GM12878 (cell line): ENCODE results near the gene CNTN2. TPM values are rescaled to one million over a fixed set of nuclear protein-coding genes. Genes with fewer than 3 reads are reported as not detected.

ENCODE experiments used
- ATAC-seq: fragments of 200-7000 bp; cut with Tn5 transposase; 3 replicates; pipeline ENCODE4 v1.9.1; 2020; ENCODE audit warnings: mild to moderate bottlenecking, moderate library complexity
- BruUV-seq: library from RNA; stranded (reverse); fragments of 400-500 nt; replicated peaks from 2 replicates; lab custom pipeline; 2021; lab: Mats Ljungman, UMichigan
- CTCF ChIA-PET: fragments of 300-600 bp; sonication (Branson Sonifier 250); formaldehyde crosslinking; extraction: SDS; loops from one replicate; lab custom pipeline; 2021; ENCODE audit warnings: inconsistent platforms; lab: Yijun Ruan, JAX
- POLR2A ChIA-PET: fragments of 350-600 bp; formaldehyde crosslinking; extraction: SDS; loops from one replicate; lab custom pipeline; 2021; ENCODE audit warnings: inconsistent platforms; lab: Charles Lee
- RAD21 ChIA-PET: fragments of 300-600 bp; sonication (Branson Sonifier 250); formaldehyde crosslinking; loops from one replicate; lab custom pipeline; 2023; ENCODE audit warnings: antibody characterized with exemption; ENCODE audit not compliant: unreplicated experiment; lab: Charles Lee
- SMC1A ChIA-PET: fragments of 300-600 bp; sonication (Branson Sonifier 250); formaldehyde crosslinking; loops from one replicate; lab custom pipeline; 2023; ENCODE audit not compliant: unreplicated experiment, uncharacterized antibody; lab: Charles Lee
- DNase-seq: peaks from one replicate; pipeline ENCODE4 v3.0.0-alpha.2; 2011; ENCODE audit warnings: low read depth, low spot score
- FAIRE-seq: peaks from 3 replicates; lab custom pipeline; 2011; peaks lifted over from hg19 to GRCh38; lab: Jason Lieb, UNC
- H2AFZ ChIP-seq: 2 replicates; pipeline ENCODE4 v1.6.0; 2011; ENCODE audit warnings: low read depth, low read length, control low read depth; ENCODE audit not compliant: control insufficient read depth
- H3K27ac ChIP-seq: 2 replicates; pipeline ENCODE4 v1.5.1; 2011; ENCODE audit warnings: control low read depth; ENCODE audit not compliant: control insufficient read depth, insufficient read depth
- H3K27me3 ChIP-seq, 2 experiments: replicated peaks in 1 of 2; 2 replicates each; pipeline versions ENCODE4 v1.6.0 to v1.6.1; 2011; ENCODE audit warnings: low read length in 1 of 2; ENCODE audit not compliant: control insufficient read depth in 2 of 2, insufficient read depth in 2 of 2
- H3K36me3 ChIP-seq, 2 experiments: 2 replicates each; pipeline ENCODE4 v1.5.1; 2011; ENCODE audit warnings: low read length in 1 of 2; ENCODE audit not compliant: control insufficient read depth in 2 of 2, insufficient read depth in 2 of 2
- H3K4me1 ChIP-seq: 2 replicates; pipeline ENCODE4 v1.6.1; 2011; ENCODE audit warnings: mild to moderate bottlenecking, low read length, moderate library complexity, mixed read lengths; ENCODE audit not compliant: control insufficient read depth, insufficient read depth
- H3K4me2 ChIP-seq: 2 replicates; pipeline ENCODE4 v1.6.0; 2011; ENCODE audit warnings: control low read depth; ENCODE audit not compliant: control insufficient read depth, insufficient read depth
- H3K4me3 ChIP-seq: fragments of 200-600 bp; sonication (generic); 2 replicates; pipeline ENCODE4 v1.5.1; 2016
- H3K79me2 ChIP-seq: 2 replicates; pipeline ENCODE4 v1.6.0; 2011; ENCODE audit warnings: low read length; ENCODE audit not compliant: control insufficient read depth, insufficient read depth
- H3K9ac ChIP-seq: 2 replicates; pipeline ENCODE4 v1.8.0; 2011; ENCODE audit warnings: low read length, control low read depth, mixed read lengths; ENCODE audit not compliant: control insufficient read depth, insufficient read depth
- H3K9me3 ChIP-seq: replicated peaks from 3 replicates; pipeline ENCODE4 v1.5.1; 2011; ENCODE audit warnings: mild to moderate bottlenecking, low read length; ENCODE audit not compliant: control insufficient read depth, insufficient read depth
- H4K20me1 ChIP-seq: 2 replicates; pipeline ENCODE4 v1.6.0; 2011; ENCODE audit not compliant: control insufficient read depth, insufficient read depth
- ATF7 ChIP-seq: fragments of 450-650 bp; IDR thresholded peaks from 2 replicates; pipeline ENCODE4 v1.6.1; 2016; ENCODE audit warnings: low read depth, mild to moderate bottlenecking
- DPF2 ChIP-seq: fragments of 450-650 bp; IDR thresholded peaks from 2 replicates; pipeline ENCODE4 v1.6.1; 2017; ENCODE audit warnings: mild to moderate bottlenecking
- EGR1 ChIP-seq, 2 experiments: IDR thresholded peaks; 1 replicate in 1 of 2; 2 replicates in 1 of 2; pipeline ENCODE4 v1.6.1; 2011 to 2012; ENCODE audit warnings: low read depth in 2 of 2, low read length in 2 of 2, borderline replicate concordance in 1 of 2, mild to moderate bottlenecking in 1 of 2, moderate library complexity in 1 of 2
- IRF4 ChIP-seq: IDR thresholded peaks from 2 replicates; pipeline ENCODE4 v1.6.1; 2011; ENCODE audit warnings: low read depth, low read length
- LARP7 ChIP-seq: fragments of 450-650 bp; IDR thresholded peaks from 2 replicates; pipeline ENCODE4 v1.6.1; 2017; ENCODE audit warnings: mild to moderate bottlenecking
- MEF2A ChIP-seq: IDR thresholded peaks from 2 replicates; pipeline ENCODE4 v1.6.1; 2011; ENCODE audit warnings: low read depth, mild to moderate bottlenecking, low read length, moderate library complexity; ENCODE audit not compliant: insufficient read depth
- SMAD5 ChIP-seq: IDR thresholded peaks from 2 replicates; pipeline ENCODE4 v1.6.1; 2016; ENCODE audit warnings: antibody characterized with exemption, low read depth
- SRF ChIP-seq, 2 experiments: IDR thresholded peaks; 2 replicates each; pipeline ENCODE4 v1.6.1; 2011; ENCODE audit warnings: low read depth in 2 of 2, low read length in 2 of 2, mild to moderate bottlenecking in 1 of 2, moderate library complexity in 1 of 2
- ZNF207 ChIP-seq: fragments of 450-650 bp; IDR thresholded peaks from 2 replicates; pipeline ENCODE4 v1.6.1; 2014; ENCODE audit warnings: antibody characterized with exemption, mild to moderate bottlenecking, borderline replicate concordance
- WGBS: methylation state at CpG from one replicate; pipeline ENCODE4 v1.1.6; 2016; ENCODE audit warnings: low lambda C conversion rate; ENCODE audit not compliant: insufficient replicate concordance, insufficient coverage; ENCODE audit errors: missing lambda C conversion rate; 5-methylcytosine and 5-hydroxymethylcytosine counted together
- in situ Hi-C: fragments of 300-500 bp; cut with MboI; formaldehyde crosslinking; loops from 9 replicates; pipeline ENCODE4 v1.14.3; 2018; ENCODE audit warnings: mixed read lengths
- intact Hi-C: fragments of 100-400 bp; cut with micrococcal nuclease; formaldehyde crosslinking; loops from one replicate; pipeline ENCODE4 v1.14.2; 2022; ENCODE audit not compliant: unreplicated experiment
- polyA plus RNA-seq, 11 experiments: library from polyadenylated mRNA; depleted of rRNA in 4 of 11; unstranded in 6 of 11; stranded (reverse) in 5 of 11; fragments of >200 nt; fragmentation: Nextera tagmentation in 4 of 11; fragmentation: Illumina TruSeq in 1 of 11; extraction: Ambion mirVana in 4 of 11; extraction: Trizol in 1 of 11; gene quantifications; 1 replicate in 1 of 11; 2 replicates in 10 of 11; pipeline versions ENCODE4 v1.2.1 to v1.2.3, GENCODE V29; 2011 to 2016; ENCODE audit warnings: inconsistent platforms in 2 of 11, missing spikeins in 2 of 11, low read depth in 1 of 11
- total RNA-seq, 4 experiments: library from RNA; depleted of rRNA in 3 of 4; stranded (reverse); fragments of >200 nt in 3 of 4; fragmentation: Illumina TruSeq in 1 of 4; extraction: Trizol in 1 of 4; gene quantifications; 2 replicates each; pipeline versions ENCODE4 v1.2.1 to v1.2.3, GENCODE V29; 2013 to 2021
- TF ChIP-seq, protein P1 (sequence below): fragments of 450-650 bp; IDR thresholded peaks from 2 replicates; pipeline ENCODE4 v1.6.1; 2018; ENCODE audit warnings: borderline replicate concordance, mild to moderate bottlenecking; ENCODE audit not compliant: partially characterized antibody
- TF ChIP-seq, protein P2 (sequence below), 3 experiments: IDR thresholded peaks in 2 of 3; conservative IDR thresholded peaks in 1 of 3; 2 replicates each; pipeline ENCODE4 v1.5.1; 2011; ENCODE audit warnings: low read depth in 3 of 3, low read length in 3 of 3, mild to moderate bottlenecking in 3 of 3, control low read depth in 2 of 3, moderate library complexity in 2 of 3, inconsistent platforms in 1 of 3, mixed read lengths in 1 of 3; ENCODE audit not compliant: control insufficient read depth in 2 of 3, insufficient read depth in 1 of 3; ENCODE audit errors: extremely low read depth in 1 of 3
- TF ChIP-seq, protein P3 (sequence below): IDR thresholded peaks from 2 replicates; pipeline ENCODE4 v1.6.1; 2012; ENCODE audit warnings: low read length, inconsistent platforms

CNTN2 gene
- total and polyA plus RNA-seq, 10 of the 15 experiments (the other 5 are each of a cell fraction or from before 2014, with no cell fraction given), result 0.03 TPM; not detected in 9

DNA sequence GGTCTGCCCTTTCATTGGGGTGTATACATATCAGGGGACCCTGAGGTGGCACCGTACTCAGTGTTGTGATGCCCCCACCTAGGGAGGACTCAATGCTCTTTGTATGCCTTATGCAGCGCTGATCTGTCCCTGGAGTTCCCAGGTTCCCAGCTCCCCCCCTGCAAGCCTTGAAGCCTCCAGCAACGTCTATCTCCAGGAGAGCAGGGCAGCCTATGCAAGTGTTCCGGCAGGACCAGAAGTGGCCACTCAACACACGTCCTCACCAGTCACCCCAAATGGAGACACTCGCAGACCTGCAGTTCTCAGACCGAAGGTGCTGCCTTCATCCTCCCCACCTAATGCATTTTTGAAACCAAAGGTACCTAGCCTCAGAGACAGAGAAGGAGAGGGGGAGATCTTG is 25.2 kb upstream of the CNTN2 start:
- Histone ChIP-seq H3K79me2 (no peaks in the 10 kb centered on the region), H3K4me2 (no peak overlapping the region), H3K4me1 (no peaks in the 10 kb centered on the region), H4K20me1 (no peaks in the 10 kb centered on the region), H3K4me3 (no peak overlapping the region), H2AFZ (no peak overlapping the region), H3K27me3 (peaks cover 0 to 18% of the 10 kb centered on the region in 2 experiments; a peak in 3 of 4 replicates), H3K36me3 (no peaks in the 10 kb centered on the region), H3K27ac (no peak overlapping the region), H3K9ac (no peak overlapping the region), H3K9me3 (no peaks in the 10 kb centered on the region)
- ChIA-PET POLR2A (no interaction called here), SMC1A (no interaction called here), CTCF (no interaction called here), RAD21 (no interaction called here)
- FAIRE-seq (no peak), DNase-seq (no peak), ATAC-seq (no peak)
- WGBS, result 23% methylated on average over 7 of the region's 7 CpGs
- no TSS peak for BruUV-seq
- in situ Hi-C loops, result no loop called here
- TF ChIP-seq SMAD5 (no peak), LARP7 (no peak), ZNF207 (no peak)
- TF ChIP-seq, protein P1, sequence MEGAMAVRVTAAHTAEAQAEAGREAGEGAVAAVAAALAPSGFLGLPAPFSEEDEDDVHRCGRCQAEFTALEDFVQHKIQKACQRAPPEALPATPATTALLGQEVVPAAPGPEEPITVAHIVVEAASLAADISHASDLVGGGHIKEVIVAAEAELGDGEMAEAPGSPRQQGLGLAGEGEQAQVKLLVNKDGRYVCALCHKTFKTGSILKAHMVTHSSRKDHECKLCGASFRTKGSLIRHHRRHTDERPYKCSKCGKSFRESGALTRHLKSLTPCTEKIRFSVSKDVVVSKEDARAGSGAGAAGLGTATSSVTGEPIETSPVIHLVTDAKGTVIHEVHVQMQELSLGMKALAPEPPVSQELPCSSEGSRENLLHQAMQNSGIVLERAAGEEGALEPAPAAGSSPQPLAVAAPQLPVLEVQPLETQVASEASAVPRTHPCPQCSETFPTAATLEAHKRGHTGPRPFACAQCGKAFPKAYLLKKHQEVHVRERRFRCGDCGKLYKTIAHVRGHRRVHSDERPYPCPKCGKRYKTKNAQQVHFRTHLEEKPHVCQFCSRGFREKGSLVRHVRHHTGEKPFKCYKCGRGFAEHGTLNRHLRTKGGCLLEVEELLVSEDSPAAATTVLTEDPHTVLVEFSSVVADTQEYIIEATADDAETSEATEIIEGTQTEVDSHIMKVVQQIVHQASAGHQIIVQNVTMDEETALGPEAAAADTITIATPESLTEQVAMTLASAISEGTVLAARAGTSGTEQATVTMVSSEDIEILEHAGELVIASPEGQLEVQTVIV, result no peak
- intact Hi-C loops, result no loop called here

DNA sequence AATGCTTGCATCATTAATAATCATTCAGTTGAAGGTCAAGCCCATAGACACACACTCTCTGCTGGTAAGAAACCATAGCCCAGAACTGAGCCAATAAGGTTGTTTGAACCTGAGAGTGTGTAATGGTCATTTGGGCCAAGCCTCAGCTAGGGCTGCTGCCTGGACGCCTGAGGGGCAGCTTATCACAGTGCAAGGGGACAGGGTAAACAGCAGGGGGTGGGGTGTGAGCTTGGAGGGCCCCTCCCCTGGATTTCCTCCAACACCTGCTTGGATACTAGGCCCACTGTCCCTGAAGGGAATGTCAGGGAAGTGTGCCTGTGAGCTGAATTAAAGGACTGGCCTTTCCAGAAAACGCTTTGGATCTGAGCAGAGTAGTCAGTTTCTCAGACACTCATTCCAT is 24.6 kb upstream of the CNTN2 start:
- intact Hi-C loops, result no loop called here
- no peaks in the 10 kb centered on the region for H3K36me3 ChIP-seq
- in situ Hi-C loops, result no loop called here
- TF ChIP-seq, protein P2, sequence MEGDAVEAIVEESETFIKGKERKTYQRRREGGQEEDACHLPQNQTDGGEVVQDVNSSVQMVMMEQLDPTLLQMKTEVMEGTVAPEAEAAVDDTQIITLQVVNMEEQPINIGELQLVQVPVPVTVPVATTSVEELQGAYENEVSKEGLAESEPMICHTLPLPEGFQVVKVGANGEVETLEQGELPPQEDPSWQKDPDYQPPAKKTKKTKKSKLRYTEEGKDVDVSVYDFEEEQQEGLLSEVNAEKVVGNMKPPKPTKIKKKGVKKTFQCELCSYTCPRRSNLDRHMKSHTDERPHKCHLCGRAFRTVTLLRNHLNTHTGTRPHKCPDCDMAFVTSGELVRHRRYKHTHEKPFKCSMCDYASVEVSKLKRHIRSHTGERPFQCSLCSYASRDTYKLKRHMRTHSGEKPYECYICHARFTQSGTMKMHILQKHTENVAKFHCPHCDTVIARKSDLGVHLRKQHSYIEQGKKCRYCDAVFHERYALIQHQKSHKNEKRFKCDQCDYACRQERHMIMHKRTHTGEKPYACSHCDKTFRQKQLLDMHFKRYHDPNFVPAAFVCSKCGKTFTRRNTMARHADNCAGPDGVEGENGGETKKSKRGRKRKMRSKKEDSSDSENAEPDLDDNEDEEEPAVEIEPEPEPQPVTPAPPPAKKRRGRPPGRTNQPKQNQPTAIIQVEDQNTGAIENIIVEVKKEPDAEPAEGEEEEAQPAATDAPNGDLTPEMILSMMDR (IDR thresholded peaks at IDR 0.05 in 2 of 3, conservative IDR thresholded peaks at IDR 0.05 in 1 of 3; ENCODE audit: control insufficient read depth in 2 of 3, extremely low read depth in 1 of 3, insufficient read depth in 1 of 3, low read depth in 3 of 3, low read length in 3 of 3), result no peak
- no peak for TF ChIP-seq IRF4
- no peak for TF ChIP-seq SRF (IDR thresholded peaks at IDR 0.05; ENCODE audit: low read depth in 2 of 2, low read length in 2 of 2)
- no peak for TF ChIP-seq DPF2
- TF ChIP-seq, protein P3, sequence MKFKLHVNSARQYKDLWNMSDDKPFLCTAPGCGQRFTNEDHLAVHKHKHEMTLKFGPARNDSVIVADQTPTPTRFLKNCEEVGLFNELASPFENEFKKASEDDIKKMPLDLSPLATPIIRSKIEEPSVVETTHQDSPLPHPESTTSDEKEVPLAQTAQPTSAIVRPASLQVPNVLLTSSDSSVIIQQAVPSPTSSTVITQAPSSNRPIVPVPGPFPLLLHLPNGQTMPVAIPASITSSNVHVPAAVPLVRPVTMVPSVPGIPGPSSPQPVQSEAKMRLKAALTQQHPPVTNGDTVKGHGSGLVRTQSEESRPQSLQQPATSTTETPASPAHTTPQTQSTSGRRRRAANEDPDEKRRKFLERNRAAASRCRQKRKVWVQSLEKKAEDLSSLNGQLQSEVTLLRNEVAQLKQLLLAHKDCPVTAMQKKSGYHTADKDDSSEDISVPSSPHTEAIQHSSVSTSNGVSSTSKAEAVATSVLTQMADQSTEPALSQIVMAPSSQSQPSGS, result no peak
- TF ChIP-seq EGR1 (IDR thresholded peaks at IDR 0.05; ENCODE audit: borderline replicate concordance in 1 of 2, low read depth in 2 of 2, low read length in 2 of 2), result no peak
- TF ChIP-seq MEF2A, result no peak
- no peak for TF ChIP-seq ATF7

More for the DNA sequence above, 24.6 kb upstream of the CNTN2 start:
- H3K27me3 ChIP-seq, result peaks cover 0 to 15% of the 10 kb centered on the region in 2 experiments; a peak in 3 of 4 replicates
- ChIA-PET SMC1A (interaction anchor here (0.5 kb wide), 1 partner anchor 44 kb away, joined by 3 read pairs; no protein-coding TSS in a partner anchor), POLR2A (no interaction called here), RAD21 (no interaction called here), CTCF (no interaction called here)
- H3K4me1 ChIP-seq, result no peaks in the 10 kb centered on the region
- no peaks in the 10 kb centered on the region for H3K79me2 ChIP-seq
- H3K9me3 ChIP-seq, result no peaks in the 10 kb centered on the region
- BruUV-seq, result no TSS peak
- H3K9ac ChIP-seq, result no peak overlapping the region
- no peak overlapping the region for H3K4me3 ChIP-seq
- H2AFZ ChIP-seq, result no peak overlapping the region
- no peak overlapping the region for H3K27ac ChIP-seq
- ATAC-seq (no peak), FAIRE-seq (no peak), DNase-seq (no peak)
- WGBS, result 0% methylated on average over 2 of the region's 2 CpGs
- no peak overlapping the region for H3K4me2 ChIP-seq
- H4K20me1 ChIP-seq, result no peaks in the 10 kb centered on the region
